Measurements from ENCODE around the gene SFTPB. TPM values are rescaled to one million over a fixed set of nuclear protein-coding genes. Genes with fewer than 3 reads are reported as not detected.

SFTPB gene
- total and polyA plus RNA-seq, 2 experiments from 2014 or later = 3.3 to 27.6 TPM

DNA sequence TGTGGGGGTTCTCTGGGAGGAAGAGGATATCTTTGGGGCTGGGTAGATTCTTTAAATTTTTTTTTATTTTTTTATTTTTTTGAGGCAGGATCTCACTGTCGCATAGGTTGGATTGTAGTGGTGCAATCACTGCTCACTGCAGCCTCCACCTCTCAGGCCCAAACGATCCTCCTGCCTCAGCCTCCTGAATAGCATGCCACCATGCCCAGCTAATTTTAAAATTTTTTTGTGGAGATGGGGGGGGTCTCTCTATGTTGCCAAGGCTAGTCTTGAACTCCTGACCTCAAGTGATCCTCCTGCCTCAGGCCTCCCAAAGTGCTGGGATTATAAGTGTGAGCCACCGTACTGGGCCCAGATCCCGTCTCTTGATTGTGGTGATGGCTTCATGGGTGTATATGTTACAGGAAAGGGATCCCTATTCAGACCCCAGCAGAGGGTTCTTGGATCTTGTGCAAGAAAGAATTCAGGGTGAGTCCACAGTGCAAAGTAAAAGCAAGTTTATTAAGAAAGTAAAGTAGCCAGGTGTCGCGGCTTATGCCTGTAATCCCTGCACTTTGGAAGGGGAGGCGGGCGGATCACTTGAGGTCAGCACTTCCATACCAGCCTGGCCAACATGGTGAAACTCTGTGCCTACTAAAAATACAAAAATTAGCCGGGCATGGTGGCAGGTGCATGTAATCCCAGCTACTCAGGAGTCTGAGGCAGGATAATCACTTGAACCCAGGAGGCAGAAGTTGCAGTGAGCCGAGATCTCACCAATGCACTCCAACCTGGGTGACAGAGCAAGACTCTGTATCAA is 54.1 kb downstream of the SFTPB start:
- WGBS (ENCODE audit: low lambda C conversion rate, missing lambda C conversion rate) = 95% methylated on average over 10 of the region's 10 CpGs

DNA sequence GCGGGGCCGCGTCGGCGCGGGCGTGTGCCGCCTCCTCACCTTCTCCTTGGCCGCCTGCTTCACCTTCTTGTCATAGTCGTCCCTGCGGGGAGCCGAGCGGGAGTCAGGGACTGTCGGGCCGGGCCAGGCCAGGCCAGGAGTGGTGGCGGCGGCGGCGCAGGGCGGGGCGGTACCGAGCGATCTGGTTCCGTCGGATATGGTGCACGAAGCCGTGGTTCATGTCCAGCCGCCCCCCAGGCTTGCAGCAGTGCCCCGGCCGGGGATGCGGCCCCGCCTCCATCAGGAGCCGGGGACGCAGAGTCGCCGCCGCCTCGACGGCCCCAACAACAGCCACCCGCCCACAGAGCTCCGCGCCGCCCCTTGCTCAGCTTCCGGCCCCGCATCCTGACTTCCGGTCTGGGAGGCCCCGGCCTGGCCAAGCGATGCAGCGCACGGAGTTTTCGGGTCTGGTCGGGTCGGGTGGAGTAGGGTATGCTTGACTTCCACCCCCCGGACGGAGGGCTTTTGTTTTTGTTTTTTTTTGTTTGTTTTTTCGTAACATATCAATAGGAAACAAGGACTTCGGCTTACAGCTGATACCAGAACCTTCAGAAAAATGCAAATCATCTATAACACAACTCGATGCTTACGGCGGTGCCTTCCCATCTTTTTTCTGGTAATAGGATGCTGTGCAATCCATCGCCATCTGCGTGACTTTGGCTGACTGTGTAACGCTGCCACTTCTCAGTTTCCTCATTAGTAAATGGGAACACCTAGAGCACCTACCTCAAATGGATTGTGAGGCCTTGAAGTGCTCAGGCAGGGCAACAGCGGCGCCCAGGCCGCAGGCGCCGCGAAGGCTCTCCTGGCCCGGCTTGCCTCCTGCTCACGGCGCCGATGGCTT is 56.1 kb downstream of the SFTPB start, which contains the start of gene C2orf68:
TSS of gene C2orf68 (minus strand) at position 362 of the 883 bp plus-strand sequence. CDS start at position 280, 82 bp downstream.
- Histone ChIP-seq H4K20me1 (ENCODE audit: insufficient read depth, poor library complexity, severe bottlenecking) (peaks cover 2% of the 10 kb centered on the region), H3K27ac (peak within 1 kb of the TSS; percentile 82), H3K9me2 (replicated peaks; ENCODE audit: insufficient read depth) (no peaks in the 10 kb centered on the region), H3K36me3 (replicated peaks; ENCODE audit: insufficient read depth, low read depth) (no peaks in the 10 kb centered on the region), H3K27me3 (no peaks in the 10 kb centered on the region), H3K79me2 (peaks cover 37% of the 10 kb centered on the region), H3K9me3 (ENCODE audit: low read depth) (no peaks in the 10 kb centered on the region), H3K4me1 (ENCODE audit: insufficient read depth) (peaks cover 9% of the 10 kb centered on the region), H3K4me3 (peak within 1 kb of the TSS; percentile 53), H3K4me2 (peak within 1 kb of the TSS; percentile 84), H2AFZ (peak within 1 kb of the TSS; percentile 66)
- WGBS (ENCODE audit: low lambda C conversion rate, missing lambda C conversion rate) = 17% methylated on average over 52 of the region's 73 CpGs
- no peak for TF ChIP-seq EZH2phosphoT487 (IDR thresholded peaks at IDR 0.05; ENCODE audit: low read depth, severe bottlenecking, unreplicated experiment)
- TF ChIP-seq, protein P1, sequence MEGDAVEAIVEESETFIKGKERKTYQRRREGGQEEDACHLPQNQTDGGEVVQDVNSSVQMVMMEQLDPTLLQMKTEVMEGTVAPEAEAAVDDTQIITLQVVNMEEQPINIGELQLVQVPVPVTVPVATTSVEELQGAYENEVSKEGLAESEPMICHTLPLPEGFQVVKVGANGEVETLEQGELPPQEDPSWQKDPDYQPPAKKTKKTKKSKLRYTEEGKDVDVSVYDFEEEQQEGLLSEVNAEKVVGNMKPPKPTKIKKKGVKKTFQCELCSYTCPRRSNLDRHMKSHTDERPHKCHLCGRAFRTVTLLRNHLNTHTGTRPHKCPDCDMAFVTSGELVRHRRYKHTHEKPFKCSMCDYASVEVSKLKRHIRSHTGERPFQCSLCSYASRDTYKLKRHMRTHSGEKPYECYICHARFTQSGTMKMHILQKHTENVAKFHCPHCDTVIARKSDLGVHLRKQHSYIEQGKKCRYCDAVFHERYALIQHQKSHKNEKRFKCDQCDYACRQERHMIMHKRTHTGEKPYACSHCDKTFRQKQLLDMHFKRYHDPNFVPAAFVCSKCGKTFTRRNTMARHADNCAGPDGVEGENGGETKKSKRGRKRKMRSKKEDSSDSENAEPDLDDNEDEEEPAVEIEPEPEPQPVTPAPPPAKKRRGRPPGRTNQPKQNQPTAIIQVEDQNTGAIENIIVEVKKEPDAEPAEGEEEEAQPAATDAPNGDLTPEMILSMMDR (IDR thresholded peaks at IDR 0.05; ENCODE audit: poor library complexity) = no peak
- DNase-seq (ENCODE audit: low spot score) = peak; percentile 94

More for the DNA sequence above, 54.1 kb downstream of the SFTPB start:
- H3K9me2 ChIP-seq (replicated peaks; ENCODE audit: insufficient read depth) = no peaks in the 10 kb centered on the region
- peaks cover 47% of the 10 kb centered on the region for H3K79me2 ChIP-seq
- H3K4me2 ChIP-seq = no peak overlapping the region
- H3K4me3 ChIP-seq = no peak overlapping the region
- H2AFZ ChIP-seq = no peak overlapping the region
- DNase-seq (ENCODE audit: low spot score) = no peak
- H3K36me3 ChIP-seq (replicated peaks; ENCODE audit: insufficient read depth, low read depth) = no peaks in the 10 kb centered on the region
- peaks cover 19% of the 10 kb centered on the region for H3K4me1 ChIP-seq (ENCODE audit: insufficient read depth)
- H3K9me3 ChIP-seq (ENCODE audit: low read depth) = no peaks in the 10 kb centered on the region
- no peak for TF ChIP-seq EZH2 (IDR thresholded peaks at IDR 0.05; ENCODE audit: borderline replicate concordance)
- TF ChIP-seq, protein P1 (IDR thresholded peaks at IDR 0.05; ENCODE audit: poor library complexity) = no peak
- TF ChIP-seq EZH2phosphoT487 (IDR thresholded peaks at IDR 0.05; ENCODE audit: low read depth, severe bottlenecking, unreplicated experiment) = no peak
- no peaks in the 10 kb centered on the region for H3K27me3 ChIP-seq
- no peak overlapping the region for H3K27ac ChIP-seq
- peaks cover 8% of the 10 kb centered on the region for H4K20me1 ChIP-seq (ENCODE audit: insufficient read depth, poor library complexity, severe bottlenecking)

DNA sequence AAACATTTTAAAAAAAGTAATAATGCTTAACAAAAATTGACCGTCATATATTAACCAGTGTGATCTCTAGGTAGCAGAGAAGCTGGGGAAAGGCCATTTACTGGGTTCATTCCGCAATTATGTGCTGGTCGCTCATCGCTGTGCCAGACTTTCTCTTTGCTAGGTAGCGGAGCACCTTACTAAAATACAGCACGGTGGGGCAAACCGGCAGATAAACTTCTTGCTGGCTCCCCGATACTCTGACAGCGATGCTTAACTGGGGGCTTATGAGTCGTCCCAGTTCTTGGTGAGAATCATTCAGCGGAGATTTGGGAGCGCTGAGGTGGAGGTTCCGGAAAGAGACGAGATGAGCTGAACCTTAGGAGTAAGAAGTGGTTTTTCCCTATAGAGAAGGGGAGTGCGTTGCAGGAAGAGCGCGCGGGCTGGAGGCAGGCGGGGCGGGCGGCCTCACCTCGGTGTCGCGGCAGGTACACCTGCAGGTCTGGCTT is 56.7 kb downstream of the SFTPB start:
- peaks cover 9% of the 10 kb centered on the region for H3K4me1 ChIP-seq (ENCODE audit: insufficient read depth)
- peak overlapping the region; percentile 58 for H2AFZ ChIP-seq

More for the DNA sequence above, 56.7 kb downstream of the SFTPB start:
- Histone ChIP-seq H3K27me3 (no peaks in the 10 kb centered on the region), H3K79me2 (peaks cover 32% of the 10 kb centered on the region), H3K9me2 (replicated peaks; ENCODE audit: insufficient read depth) (no peaks in the 10 kb centered on the region), H3K4me3 (peak overlapping the region; percentile 53), H3K9me3 (ENCODE audit: low read depth) (no peaks in the 10 kb centered on the region), H4K20me1 (ENCODE audit: insufficient read depth, poor library complexity, severe bottlenecking) (peaks cover 2% of the 10 kb centered on the region), H3K4me2 (peak overlapping the region; percentile 84), H3K36me3 (replicated peaks; ENCODE audit: insufficient read depth, low read depth) (no peaks in the 10 kb centered on the region), H3K27ac (peak overlapping the region; percentile 82)
- WGBS (ENCODE audit: low lambda C conversion rate, missing lambda C conversion rate) = 5% methylated on average over 24 of the region's 24 CpGs
- TF ChIP-seq EZH2phosphoT487 (IDR thresholded peaks at IDR 0.05; ENCODE audit: low read depth, severe bottlenecking, unreplicated experiment) (no peak), EZH2 (IDR thresholded peaks at IDR 0.05; ENCODE audit: borderline replicate concordance) (no peak)
- TF ChIP-seq, protein P1 (IDR thresholded peaks at IDR 0.05; ENCODE audit: poor library complexity) = no peak
- DNase-seq (ENCODE audit: low spot score) = no peak

Other genes starting within 250 kb of the SFTPB start
- 0.27 and 0.36 TPM in 2 replicates for gene SH2D6, start 249.5 kb downstream of the SFTPB start, total RNA-seq
- gene SH2D6, start 249.5 kb downstream of the SFTPB start, polyA plus RNA-seq = 2.3 and 2.8 TPM in 2 replicates
- 202 and 252 TPM in 2 replicates for gene MAT2A, start 129.0 kb downstream of the SFTPB start, total RNA-seq
- 379 and 465 TPM in 2 replicates for gene MAT2A, start 129.0 kb downstream of the SFTPB start, polyA plus RNA-seq
- gene GGCX, start 106.7 kb downstream of the SFTPB start, total RNA-seq = 64.5 and 82.5 TPM in 2 replicates
- gene GGCX, start 106.7 kb downstream of the SFTPB start, polyA plus RNA-seq = 66.1 and 73.5 TPM in 2 replicates
- 50.7 and 70.4 TPM in 2 replicates for gene VAMP8, start 90.6 kb downstream of the SFTPB start, total RNA-seq
- gene VAMP8, start 90.6 kb downstream of the SFTPB start, polyA plus RNA-seq = 213 and 240 TPM in 2 replicates
- 2.1 and 2.7 TPM in 2 replicates for gene VAMP5, start 83.8 kb downstream of the SFTPB start, total RNA-seq
- gene VAMP5, start 83.8 kb downstream of the SFTPB start, polyA plus RNA-seq = 36.1 TPM in 2 replicates
- gene RNF181, start 72.5 kb downstream of the SFTPB start, total RNA-seq = 139 and 159 TPM in 2 replicates
- 250 and 256 TPM in 2 replicates for gene RNF181, start 72.5 kb downstream of the SFTPB start, polyA plus RNA-seq
- gene TMEM150A, start 65.5 kb downstream of the SFTPB start, total RNA-seq = 20.1 and 25.7 TPM in 2 replicates
- 64.6 and 67.9 TPM in 2 replicates for gene TMEM150A, start 65.5 kb downstream of the SFTPB start, polyA plus RNA-seq
- 21.6 and 23.1 TPM in 2 replicates for gene C2orf68, start 56.1 kb downstream of the SFTPB start, total RNA-seq
- gene C2orf68, start 56.1 kb downstream of the SFTPB start, polyA plus RNA-seq = 28.3 and 28.4 TPM in 2 replicates
- gene USP39, start 52.0 kb downstream of the SFTPB start, total RNA-seq = 41.7 and 63.9 TPM in 2 replicates
- 27.5 and 38.5 TPM in 2 replicates for gene USP39, start 52.0 kb downstream of the SFTPB start, polyA plus RNA-seq
- not detected in 2 replicates for gene GNLY, start 26.2 kb upstream of the SFTPB start, total RNA-seq
- gene GNLY, start 26.2 kb upstream of the SFTPB start, polyA plus RNA-seq = 1.0 TPM in 1 of 2 replicates, not detected in the other
- gene ATOH8, start 85.8 kb upstream of the SFTPB start, total RNA-seq = 2.0 and 2.9 TPM in 2 replicates
- gene ATOH8, start 85.8 kb upstream of the SFTPB start, polyA plus RNA-seq = 1.3 and 2.1 TPM in 2 replicates
- gene ST3GAL5, start 220.8 kb upstream of the SFTPB start, total RNA-seq = 25.6 and 36.5 TPM in 2 replicates
- gene ST3GAL5, start 220.8 kb upstream of the SFTPB start, polyA plus RNA-seq = 24.4 and 24.7 TPM in 2 replicates